Inflammatory macrophage treated with lipopolysaccharide for 1 hour (primary cell): ENCODE results near the gene FICD.

Source experiments
- DNase-seq, 2 donors: peaks; one replicate each; pipeline ENCODE4 v3.0.0-alpha.2; 2020 to 2022

Gene FICD

DNA sequence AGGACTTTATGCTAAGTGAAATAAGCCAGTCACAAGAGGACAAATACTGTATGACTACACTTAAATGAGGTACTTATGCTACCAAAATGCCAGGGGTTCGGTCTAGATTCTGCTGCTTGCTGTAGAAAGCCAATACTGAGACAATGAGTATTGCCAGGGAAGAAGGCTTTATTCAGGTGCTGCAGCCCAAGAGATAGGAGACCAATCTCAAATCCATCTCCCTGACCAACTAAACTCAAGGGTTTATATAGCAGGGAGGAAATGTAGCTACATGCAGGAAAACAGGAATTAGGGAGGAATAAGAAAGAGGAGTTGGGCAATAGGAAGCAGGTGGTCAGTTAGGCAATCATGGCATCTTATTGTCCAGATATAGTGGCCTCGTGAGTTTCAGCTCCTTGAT lies 12.2 kb upstream of the FICD start:
- DNase-seq: no peak

DNA sequence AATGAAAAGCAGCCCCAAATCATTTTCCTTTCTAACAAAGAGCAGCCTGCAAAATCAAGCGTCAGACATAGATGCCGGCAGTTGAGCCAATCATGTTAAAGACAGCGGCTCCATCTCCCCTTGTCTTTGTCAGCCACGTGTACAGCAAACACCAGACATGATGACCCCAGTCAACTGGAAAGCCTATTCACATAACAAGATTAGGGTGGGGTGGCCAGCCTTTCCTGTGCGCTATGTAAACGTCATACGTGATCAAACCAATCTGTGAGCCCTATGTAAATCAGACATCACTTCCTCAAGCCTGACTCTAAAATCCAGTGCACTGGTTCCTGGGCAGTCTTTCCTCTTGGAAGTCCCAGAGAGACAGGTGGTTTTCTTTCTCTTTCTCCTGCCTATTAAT lies 9.9 kb upstream of the FICD start:
- DNase-seq: no peak

DNA sequence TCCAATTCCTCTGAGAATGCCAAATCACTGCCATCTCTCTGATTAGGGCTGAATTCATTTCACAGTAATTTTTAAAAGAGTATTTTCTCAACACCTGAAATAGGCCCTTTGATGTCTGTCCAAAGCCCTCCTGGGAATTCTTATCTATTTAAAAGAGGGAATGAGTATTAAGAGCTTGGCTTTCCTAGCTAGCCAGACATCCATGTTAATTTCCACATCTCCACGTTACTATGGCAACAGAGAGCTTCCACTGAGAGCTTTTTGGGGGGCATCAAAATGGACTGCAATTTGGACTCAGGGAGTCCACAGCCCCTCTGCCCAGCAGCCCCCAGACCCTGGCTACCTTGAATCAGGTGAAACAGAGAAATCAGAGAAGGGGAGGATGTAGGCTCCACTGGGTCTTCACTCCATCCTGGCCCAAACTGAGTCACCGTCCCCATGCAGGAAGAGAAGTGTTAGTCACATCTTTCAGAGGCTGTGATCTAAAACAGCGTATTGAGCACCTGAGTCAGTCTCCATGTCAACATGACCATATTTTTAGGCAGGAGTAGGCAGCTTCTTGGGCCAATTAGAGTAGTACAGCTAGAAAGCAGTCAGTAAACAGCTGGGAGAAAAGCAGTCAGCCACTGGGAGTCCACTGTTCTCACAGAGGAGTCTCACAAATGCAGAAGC lies 7.0 kb upstream of the FICD start:
- no peak for DNase-seq

DNA sequence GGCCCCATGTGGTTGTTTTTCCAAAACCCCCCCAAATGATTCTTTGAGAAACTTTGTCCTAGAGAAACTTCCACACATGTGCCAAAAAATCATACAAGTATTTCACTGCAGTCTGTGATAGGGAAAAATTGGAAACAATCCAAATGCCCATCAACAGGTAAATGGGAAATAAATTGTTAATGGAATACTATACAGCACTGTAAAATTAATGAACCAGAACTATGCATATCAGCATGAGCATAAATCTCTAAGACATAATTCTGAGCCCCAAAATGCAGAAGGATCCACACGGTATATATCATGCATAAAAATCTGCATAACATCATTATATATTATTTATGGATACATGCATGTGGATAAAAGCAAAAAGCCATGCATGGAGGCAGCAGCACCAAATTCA lies 5.3 kb upstream of the FICD start:
- DNase-seq: no peak

DNA sequence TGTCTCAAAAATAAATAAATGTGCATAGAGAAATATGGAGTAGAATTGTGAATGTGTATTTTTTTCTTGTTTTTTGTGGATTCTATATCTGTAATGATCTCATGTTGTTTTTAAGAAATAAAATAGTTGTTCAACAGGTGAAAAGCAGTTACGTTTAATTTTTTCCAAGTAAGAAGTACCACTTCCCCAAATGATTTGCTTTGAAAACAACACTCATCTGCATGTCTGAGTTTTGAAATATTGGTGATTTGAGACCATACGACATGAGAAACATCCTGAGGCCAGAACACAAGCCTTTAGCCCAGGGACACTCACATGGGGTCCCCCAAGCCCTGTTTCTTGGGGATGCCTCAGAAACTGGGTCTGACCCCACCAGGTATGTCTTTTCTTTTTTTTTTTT lies 4.2 kb upstream of the FICD start:
- DNase-seq: no peak

DNA sequence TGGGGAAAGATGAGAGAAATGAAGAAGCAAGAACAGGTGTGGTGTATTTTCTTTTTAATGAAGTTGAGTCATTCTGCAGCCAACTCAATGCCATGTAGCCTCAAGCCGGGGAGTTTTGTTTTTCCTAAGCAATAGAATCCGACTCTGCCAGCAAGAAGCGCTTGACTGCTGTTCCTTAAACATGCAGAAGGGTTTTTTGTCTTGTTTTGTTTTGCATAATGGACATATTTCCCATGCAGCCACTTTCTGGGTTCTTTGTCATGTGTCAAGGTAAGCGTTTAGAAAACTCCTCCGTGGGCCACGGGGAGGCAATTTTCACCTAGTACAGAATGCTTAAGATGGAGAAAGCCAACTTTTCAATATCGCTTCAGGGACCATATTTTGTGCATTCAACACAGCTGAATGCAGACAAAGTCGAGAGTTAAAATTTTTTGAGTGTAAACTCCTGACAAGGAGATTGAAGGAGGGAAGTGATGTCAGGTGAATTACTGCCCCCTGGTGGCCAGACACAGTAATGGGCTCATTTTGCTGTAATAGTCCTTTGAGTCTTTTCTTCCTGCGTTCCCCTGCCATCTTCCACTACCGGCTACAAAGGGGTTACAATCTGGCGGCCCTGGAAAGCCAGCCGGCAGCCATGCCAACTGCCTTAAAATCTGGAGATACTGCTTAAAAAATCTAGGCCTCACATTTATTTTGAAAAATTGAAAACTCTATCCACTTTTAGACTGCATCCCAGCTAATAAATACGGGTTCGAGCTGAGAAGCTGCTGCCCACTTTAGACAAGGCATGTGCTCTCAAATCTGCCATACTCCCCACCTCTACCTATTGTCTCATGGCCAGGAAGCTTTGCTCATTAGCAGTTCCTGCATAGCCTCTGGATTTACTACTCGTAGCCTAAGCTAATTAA lies 3.2 kb upstream of the FICD start:
- DNase-seq: peak; percentile 49 to 88

DNA sequence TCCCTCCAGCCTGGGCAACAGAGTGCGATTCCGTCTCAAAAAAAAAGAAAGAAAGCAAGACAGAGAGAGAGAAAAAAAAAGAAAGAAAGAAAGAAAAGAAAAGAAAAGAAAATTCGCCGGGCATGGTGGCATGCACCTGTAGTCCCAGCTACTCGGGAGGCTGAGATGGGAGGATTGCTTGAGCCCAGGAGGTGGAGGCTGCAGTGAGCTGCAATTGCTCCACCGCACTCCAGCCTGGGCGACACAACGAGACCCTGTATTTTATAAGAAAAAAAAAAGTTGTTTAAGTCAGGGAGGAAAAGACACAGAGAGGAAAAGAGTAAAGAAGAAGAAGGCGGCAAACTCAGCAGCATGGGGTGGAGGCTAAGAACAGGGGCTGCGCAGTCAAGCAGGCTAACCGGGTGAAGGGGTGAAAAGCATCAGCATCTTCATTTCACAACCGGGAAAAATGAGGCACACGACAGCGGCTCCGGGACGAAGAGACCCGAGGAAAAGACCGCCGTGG lies 557 bp upstream of the FICD start:
- DNase-seq: no peak

DNA sequence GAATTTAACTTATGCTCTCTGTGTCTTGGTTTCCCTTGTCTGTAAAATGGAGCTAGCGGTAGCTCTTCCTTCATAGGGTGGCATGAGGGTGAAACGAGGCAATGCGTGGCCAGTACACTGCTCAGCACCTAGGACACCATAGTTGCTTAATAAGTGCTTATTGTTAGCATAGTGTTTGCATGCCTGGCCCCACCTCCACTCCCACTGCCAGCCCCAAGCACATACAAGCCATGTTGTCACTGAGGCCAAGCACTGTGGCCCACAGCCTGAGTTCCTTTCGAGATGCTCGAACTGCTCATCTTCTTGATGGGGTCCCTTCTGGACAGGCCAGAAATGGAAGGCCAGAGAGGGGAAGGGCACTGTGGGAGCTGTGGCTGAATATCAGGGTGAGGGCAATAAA lies 839 bp downstream of the FICD start:
- DNase-seq: peak in 1 of 2 donors; percentile 3

DNA sequence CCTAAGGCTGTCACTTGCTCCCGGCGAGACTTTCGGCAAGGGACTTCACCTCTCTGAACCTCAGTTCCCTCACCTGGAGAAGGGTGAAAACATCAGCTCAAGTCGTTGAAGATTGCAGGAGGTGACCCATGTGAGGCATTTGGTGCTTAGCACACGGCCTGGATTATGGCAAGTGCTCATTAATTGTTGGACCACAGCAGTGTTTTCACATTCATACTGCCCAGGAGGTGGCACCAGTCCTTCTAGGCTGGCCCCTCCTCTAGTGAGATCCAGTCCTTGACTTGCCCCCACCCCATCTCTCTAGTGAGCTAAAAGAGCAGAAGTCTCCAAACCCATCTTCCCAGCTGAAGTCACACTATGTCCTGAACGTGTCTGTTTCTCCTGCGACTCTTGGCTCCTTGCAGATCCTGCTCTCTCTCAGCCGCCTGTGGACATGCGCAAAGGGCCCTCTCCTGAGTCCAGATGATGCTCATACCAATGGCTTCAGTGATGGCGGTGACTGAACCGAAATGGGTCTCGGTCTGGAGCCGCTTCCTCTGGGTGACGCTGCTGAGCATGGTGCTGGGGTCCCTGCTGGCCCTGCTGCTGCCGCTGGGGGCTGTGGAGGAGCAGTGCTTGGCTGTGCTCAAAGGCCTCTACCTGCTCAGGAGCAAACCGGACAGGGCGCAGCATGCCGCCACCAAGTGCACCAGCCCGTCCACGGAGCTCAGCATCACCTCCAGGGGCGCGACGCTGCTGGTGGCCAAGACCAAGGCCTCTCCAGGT lies 1.6 kb downstream of the FICD start:
- no peak for DNase-seq

DNA sequence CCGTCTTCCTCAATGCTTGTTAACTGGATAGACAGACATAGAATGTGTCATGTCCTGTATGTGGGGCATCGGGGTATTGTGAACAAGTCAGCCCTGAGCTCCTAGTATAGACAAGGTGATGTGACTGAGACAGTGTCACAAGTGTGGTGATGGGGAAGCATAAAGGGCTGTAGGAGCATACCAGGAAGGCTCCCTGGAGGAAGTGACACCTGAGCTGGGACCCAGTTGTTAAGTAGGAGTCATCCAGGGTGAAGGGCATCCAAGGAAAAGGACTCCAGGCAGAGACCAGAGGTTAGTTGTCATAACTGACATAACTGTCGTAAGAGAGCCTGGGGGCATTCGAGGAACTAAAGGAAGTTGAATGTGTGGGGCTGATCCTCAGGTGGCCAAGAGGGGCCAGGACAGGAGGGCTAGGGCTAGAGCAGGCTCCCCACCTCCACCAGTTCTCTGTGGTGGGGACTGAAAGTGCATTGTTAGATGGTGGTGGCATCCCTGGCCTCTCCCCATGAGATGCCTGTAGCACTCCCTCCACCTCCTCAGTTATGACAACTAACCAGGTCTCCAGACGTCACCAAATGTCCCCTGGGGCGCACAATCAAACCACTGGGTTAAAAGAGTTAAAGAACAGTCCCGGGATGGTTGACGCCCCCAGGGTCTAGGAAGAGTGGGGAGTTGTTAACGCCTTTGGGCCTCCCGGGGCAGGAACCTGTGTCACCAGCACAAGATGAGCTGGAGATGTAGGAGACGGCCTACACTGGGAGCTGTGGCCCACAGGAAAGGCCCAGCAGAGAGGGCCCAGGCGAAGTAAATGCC lies 2.4 kb downstream of the FICD start:
- no peak for DNase-seq

DNA sequence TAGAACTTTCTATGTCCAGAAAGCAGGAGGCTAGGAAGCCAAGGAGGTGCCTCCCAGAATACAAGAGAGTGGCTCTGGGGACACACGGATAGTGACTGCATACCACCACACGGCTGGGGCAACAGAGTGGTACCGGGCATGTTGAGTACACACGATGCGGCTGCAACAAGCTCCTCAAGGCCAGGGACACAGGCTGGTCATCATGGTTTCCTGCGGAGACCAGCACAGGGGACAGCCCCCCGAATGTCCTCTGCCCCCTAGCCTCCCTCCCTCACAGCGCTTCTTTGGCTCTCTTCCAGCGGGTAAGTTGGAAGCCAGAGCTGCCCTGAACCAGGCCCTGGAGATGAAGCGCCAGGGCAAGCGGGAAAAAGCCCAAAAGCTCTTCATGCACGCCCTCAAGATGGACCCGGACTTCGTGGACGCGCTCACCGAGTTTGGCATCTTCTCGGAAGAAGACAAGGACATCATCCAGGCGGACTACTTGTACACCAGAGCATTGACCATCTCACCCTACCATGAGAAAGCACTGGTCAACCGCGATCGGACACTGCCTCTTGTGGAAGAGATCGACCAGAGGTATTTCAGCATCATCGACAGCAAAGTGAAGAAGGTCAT lies 3.1 kb downstream of the FICD start:
- DNase-seq: no peak

DNA sequence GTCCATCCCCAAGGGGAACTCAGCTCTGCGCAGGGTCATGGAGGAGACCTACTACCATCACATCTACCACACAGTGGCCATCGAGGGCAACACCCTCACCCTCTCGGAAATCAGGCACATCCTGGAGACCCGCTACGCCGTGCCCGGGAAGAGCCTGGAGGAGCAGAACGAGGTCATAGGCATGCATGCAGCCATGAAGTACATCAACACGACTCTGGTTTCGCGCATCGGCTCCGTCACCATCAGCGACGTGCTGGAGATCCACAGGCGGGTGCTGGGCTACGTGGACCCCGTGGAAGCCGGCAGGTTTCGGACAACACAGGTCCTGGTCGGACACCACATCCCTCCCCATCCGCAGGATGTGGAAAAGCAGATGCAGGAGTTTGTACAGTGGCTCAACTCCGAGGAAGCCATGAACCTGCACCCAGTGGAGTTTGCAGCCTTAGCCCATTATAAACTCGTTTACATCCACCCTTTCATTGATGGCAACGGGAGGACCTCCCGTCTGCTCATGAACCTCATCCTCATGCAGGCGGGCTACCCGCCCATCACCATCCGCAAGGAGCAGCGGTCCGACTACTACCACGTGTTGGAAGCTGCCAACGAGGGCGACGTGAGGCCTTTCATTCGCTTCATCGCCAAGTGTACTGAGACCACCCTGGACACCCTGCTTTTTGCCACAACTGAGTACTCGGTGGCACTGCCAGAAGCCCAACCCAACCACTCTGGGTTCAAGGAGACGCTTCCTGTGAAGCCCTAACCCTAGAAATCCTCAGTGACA lies 3.8 kb downstream of the FICD start:
- DNase-seq: no peak

DNA sequence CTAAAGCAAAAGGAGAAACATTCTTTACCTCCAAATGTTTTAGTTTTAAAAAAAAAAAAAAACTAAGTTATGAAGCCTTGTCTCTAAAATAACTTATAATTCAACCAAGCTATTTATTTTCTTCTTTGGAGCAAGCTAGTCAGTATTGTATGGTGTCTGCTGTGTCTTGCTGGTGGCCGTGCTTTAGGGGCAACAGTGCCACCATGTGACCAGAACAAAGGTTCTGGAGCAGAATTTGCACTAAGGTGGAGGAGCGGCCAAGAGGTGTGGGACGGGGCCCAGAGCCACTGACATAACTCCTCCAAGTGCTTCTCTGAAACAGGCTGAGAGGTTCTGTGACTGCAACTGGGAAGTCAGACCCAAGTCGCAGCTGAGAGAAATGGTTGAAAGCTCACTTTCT lies 4.5 kb downstream of the FICD start:
- DNase-seq: no peak

DNA sequence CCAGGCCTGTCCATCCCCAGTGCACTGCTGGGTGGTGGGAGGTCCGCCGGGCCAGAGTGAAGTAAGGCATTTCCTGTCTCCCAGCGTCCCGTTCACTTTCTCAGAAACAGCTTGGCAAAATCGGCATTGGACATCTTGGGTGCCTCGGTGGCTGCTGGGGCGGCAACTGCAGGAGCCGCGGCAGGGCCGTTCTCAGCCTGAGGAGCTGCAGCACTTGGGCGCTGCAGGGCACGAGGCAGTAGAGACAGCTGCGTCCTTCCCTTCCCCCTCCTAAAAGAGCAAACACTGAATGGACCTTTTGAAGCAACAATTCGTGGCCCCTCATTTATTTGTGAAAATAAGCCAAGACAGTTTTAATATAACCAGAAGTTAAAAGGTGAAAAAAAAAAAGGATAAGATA lies 8.3 kb downstream of the FICD start:
- no peak for DNase-seq

DNA sequence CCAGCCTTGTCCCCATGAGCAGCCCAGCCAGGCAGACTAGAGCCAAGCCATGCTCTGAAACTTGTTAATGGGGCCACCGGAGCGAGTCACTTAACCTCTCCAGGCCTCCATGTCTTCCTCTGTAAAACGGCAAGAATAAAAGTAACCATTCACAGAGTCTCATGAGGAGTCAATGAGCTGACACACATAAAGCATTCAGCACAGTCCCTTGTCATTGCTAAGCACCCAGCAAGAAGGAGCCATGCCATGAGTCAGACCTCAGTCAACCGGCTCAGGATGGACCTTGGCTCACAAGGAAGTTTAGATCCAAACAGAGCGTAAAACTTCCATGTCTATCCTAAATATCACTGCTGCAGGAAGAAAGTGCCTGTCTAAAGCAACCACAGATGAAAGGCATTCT lies 10.6 kb downstream of the FICD start:
- no peak for DNase-seq

DNA sequence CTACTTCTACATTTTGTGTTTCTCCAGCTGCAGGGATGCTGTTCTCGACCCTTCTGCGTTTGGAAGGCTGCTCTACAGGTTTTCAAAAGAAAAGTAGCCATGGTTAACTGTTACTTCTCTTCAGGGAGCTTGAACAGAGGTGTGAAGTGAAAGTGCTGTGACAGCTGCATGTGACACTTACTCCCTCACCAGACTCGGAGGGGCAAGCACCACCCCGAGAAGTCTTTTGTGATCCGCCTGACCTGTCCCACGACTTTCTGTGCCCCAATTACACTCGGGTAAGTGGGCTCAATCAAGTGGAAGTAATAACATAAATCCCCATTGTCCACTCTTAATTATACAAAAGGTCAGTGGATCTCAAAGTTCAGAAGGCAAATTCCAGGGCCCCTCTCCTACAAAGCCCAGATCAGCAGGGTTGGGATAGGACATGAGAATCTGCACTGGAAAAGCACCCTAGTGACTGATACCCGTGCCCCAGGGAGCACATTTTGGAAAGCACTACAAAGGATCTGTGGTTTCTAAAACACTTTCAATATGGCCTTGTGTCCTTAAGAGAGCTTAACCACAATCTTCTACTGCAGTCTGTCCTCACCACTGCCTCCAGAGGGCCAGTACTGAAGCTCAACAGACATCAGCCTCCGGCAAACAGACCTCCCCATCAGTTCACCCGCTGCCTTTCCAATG lies 11.5 kb downstream of the FICD start:
- DNase-seq: no peak

DNA sequence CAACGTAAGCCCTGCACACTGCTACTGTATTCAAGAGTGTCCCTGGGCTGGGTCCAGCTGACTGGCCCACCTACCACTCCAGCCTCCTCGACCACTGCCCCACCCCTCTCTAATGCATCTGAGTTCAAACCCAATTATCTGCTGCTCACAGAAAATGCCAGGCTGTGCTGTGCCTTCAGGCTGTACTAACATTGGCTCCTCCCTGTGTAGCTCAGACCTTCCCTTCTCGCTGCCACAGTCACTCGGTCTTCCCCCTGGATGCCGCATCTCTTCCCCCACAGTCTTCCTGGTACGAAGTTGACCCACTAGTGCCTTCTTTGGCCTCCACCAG lies 12.1 kb downstream of the FICD start:
- DNase-seq: no peak

DNA sequence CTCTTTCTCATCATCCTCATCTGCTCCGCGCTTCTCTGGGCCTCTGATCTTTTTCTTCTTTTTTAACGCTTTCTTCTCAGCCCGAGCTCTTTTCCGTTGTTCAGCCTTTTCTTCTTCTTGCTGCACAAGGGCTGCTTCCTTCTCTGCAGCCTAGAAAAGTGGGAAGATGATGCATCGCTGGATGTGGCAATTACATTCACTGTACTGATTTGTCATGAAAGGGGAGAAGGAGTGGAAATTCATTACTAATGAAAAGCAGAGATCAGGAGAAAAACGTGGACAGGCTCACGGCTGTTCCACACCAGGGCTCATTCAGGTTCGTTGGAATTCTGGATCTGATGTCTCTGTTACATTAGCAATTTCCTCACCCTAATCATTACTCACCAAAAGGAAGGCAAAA lies 15.1 kb downstream of the FICD start:
- no peak for DNase-seq

DNA sequence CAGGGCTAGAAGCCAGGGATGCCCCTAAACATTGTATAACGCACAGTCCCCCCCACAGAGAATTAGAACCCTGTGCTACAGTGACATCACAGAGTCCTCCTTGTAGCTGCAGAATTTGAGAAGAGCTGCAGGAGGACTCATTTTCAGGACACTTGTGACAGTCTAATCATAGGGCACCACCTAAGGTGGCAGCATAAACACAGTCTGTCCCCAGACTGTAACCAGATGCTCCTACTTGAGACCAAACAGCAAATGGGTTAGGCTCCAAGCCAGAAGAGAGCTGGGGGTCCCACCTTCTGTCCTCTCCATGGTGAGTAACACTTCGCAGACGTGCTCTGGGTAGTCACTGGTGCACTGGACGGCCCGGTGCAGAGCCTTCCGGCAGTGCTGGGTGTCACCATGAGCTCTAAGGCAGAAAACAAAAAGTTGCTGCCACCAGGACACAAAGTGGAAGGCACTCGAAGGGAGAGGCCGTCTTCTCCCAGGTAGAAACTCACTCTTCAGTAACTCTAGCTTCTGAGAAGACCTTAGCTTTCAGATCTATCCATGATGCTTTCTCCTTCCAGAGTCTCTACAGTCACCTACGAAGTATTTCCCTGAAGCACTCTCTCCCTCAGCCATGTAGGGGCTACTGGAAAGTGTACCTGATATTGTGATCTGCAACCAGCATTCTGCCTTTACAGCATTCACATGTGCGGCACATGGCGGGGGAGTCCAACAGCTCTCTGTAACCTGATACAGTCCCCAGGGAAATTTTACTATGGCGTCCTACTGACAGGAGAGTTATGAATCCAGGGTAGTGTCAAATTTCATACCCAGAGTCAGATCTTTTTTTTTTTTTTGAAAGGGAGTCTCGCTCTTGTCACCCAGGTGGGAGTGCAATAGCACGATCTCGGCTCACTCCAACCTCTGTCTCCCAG lies 17.1 kb downstream of the FICD start:
- no peak for DNase-seq

DNA sequence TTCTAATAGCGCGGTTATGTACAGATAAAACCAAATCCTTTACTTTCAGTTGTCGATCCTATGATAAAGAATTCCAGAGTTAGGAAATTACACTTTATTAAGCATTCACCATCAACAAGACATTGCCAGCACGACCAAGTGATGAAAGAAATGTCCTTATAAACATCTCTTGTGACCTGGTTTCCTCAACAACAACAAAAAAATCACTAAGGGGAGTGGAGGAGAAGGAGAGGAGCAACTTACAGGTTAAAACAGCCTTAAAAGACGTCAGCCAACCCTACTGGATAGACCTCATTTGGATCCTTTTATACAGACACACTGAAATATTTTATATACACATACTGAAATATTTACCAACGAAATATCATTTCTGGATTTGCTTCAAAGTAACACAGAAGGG lies 23.1 kb downstream of the FICD start:
- DNase-seq: no peak
